Mesenchymal stem cell (in vitro differentiated cells and primary cell): Measurements from ENCODE around the gene CLHC1.
A peak's percentile ranks its signal among the peaks of the same experiment; 100 is the strongest.
"Not testable (repeated sequence)": the region's sequence is repeated elsewhere in the genome, so short reads cannot be mapped to it uniquely, and the experiment has no call there.

ENCODE experiments used
- DNase-seq: peaks from one replicate; pipeline ENCODE4 v3.0.0-alpha.2; 2013
- H2AFZ ChIP-seq: one replicate; pipeline ENCODE4 v1.6.1; 2013; ENCODE audit warnings: low read depth, mild to moderate bottlenecking, control low read depth, inconsistent platforms, low read length, moderate library complexity
- H2AK5ac ChIP-seq: 2 replicates; pipeline ENCODE4 v1.6.1; 2013; ENCODE audit warnings: low read length, moderate library complexity, mild to moderate bottlenecking, inconsistent platforms; ENCODE audit not compliant: severe bottlenecking
- H2BK120ac ChIP-seq: one replicate; pipeline ENCODE4 v1.6.1; 2013; ENCODE audit warnings: low read depth, mild to moderate bottlenecking, inconsistent platforms, low read length, moderate library complexity
- H2BK12ac ChIP-seq, 2 experiments: one replicate each; pipeline ENCODE4 v1.6.1; 2013; ENCODE audit warnings: inconsistent platforms in 2 of 2, low read length in 2 of 2, mild to moderate bottlenecking in 2 of 2, moderate library complexity in 2 of 2, control low read depth in 1 of 2
- H2BK15ac ChIP-seq: one replicate; pipeline ENCODE4 v1.6.1; 2013; ENCODE audit warnings: mild to moderate bottlenecking, low read depth, inconsistent platforms; ENCODE audit not compliant: poor library complexity, severe bottlenecking
- H2BK5ac ChIP-seq: 2 replicates; pipeline ENCODE4 v1.6.1; 2013; ENCODE audit warnings: low read depth, mild to moderate bottlenecking, low read length, control low read depth, inconsistent platforms; ENCODE audit not compliant: poor library complexity, severe bottlenecking
- H3K14ac ChIP-seq, 2 experiments: one replicate each; pipeline ENCODE4 v1.6.1; 2013; ENCODE audit warnings: inconsistent platforms in 2 of 2, low read length in 2 of 2, control low read depth in 1 of 2, mild to moderate bottlenecking in 1 of 2, moderate library complexity in 1 of 2
- H3K18ac ChIP-seq, 2 experiments: one replicate each; pipeline ENCODE4 v1.6.1; 2013; ENCODE audit warnings: inconsistent platforms in 2 of 2, low read length in 2 of 2, control low read depth in 1 of 2, low read depth in 1 of 2, mild to moderate bottlenecking in 1 of 2
- H3K23ac ChIP-seq, 2 experiments: one replicate each; pipeline ENCODE4 v1.6.1; 2013; ENCODE audit warnings: inconsistent platforms in 2 of 2, low read length in 2 of 2, mild to moderate bottlenecking in 2 of 2, moderate library complexity in 2 of 2, control low read depth in 1 of 2
- H3K27ac ChIP-seq: 2 replicates; pipeline ENCODE4 v1.5.1; 2013; ENCODE audit warnings: mild to moderate bottlenecking, moderate library complexity, low read length, control low read depth, inconsistent platforms; ENCODE audit not compliant: poor library complexity, severe bottlenecking
- H3K27me3 ChIP-seq, 2 experiments: 2 replicates each; pipeline versions ENCODE4 v1.6.1 to v1.7.0; 2013; ENCODE audit warnings: low read length in 2 of 2, mild to moderate bottlenecking in 2 of 2, moderate library complexity in 2 of 2, control low read depth in 1 of 2, inconsistent platforms in 1 of 2; ENCODE audit not compliant: control insufficient read depth in 1 of 2, insufficient read depth in 1 of 2
- H3K36me3 ChIP-seq, 2 experiments: 2 replicates each; pipeline versions ENCODE4 v1.6.1 to v1.7.0; 2013; ENCODE audit warnings: low read length in 2 of 2, control low read depth in 1 of 2, inconsistent platforms in 1 of 2, low read depth in 1 of 2, mild to moderate bottlenecking in 1 of 2; ENCODE audit not compliant: insufficient read depth in 2 of 2, control insufficient read depth in 1 of 2
- H3K4ac ChIP-seq, 2 experiments: one replicate each; pipeline ENCODE4 v1.6.1; 2013; ENCODE audit warnings: inconsistent platforms in 2 of 2, low read length in 2 of 2, mild to moderate bottlenecking in 2 of 2, moderate library complexity in 2 of 2, control low read depth in 1 of 2, low read depth in 1 of 2
- H3K4me1 ChIP-seq: 2 replicates; pipeline ENCODE4 v1.6.1; 2013; ENCODE audit warnings: low read depth, low read length, control low read depth; ENCODE audit not compliant: control insufficient read depth, insufficient read depth
- H3K4me2 ChIP-seq: 2 replicates; pipeline ENCODE4 v1.6.1; 2013; ENCODE audit warnings: low read length, mild to moderate bottlenecking, inconsistent platforms; ENCODE audit not compliant: poor library complexity, severe bottlenecking
- H3K4me3 ChIP-seq, 2 experiments: 2 replicates each; pipeline versions ENCODE4 v1.5.1 to v1.7.0; 2013; ENCODE audit warnings: low read length in 2 of 2, mild to moderate bottlenecking in 2 of 2, control low read depth in 1 of 2, low read depth in 1 of 2; ENCODE audit not compliant: insufficient read depth in 1 of 2
- H3K79me1 ChIP-seq: replicated peaks from 2 replicates; pipeline ENCODE4 v1.6.1; 2013; ENCODE audit warnings: mild to moderate bottlenecking, control low read depth, low read length, inconsistent platforms; ENCODE audit not compliant: poor library complexity, severe bottlenecking
- H3K9ac ChIP-seq: 2 replicates; pipeline ENCODE4 v1.7.0; 2013; ENCODE audit warnings: mild to moderate bottlenecking, low read length, moderate library complexity
- H3K9me3 ChIP-seq: 2 replicates; pipeline ENCODE4 v1.7.0; 2013; ENCODE audit warnings: mild to moderate bottlenecking, low read length; ENCODE audit not compliant: control insufficient read depth
- H4K8ac ChIP-seq: one replicate; pipeline ENCODE4 v1.6.1; 2013; ENCODE audit warnings: inconsistent platforms, mild to moderate bottlenecking, low read length, moderate library complexity
- H4K91ac ChIP-seq: one replicate; pipeline ENCODE4 v1.6.1; 2013; ENCODE audit warnings: mild to moderate bottlenecking, low read length, inconsistent platforms
- WGBS: methylation state at CpG from one replicate; pipeline ENCODE4 v1.1.7; 2013; ENCODE audit warnings: mixed read lengths; 5-methylcytosine and 5-hydroxymethylcytosine counted together

Gene CLHC1

GRCh38 chr2:55228226-55228563 lies 3.9 kb downstream of the CLHC1 start:
- Histone ChIP-seq H3K27me3 (no peaks in the 10 kb centered on the region), H2AFZ (no peak overlapping the region), H3K9me3 (no peaks in the 10 kb centered on the region), H3K4me2 (no peak overlapping the region), H3K23ac (no peak overlapping the region), H2BK15ac (peak overlapping the region; percentile 48), H3K4me1 (peaks cover 5% of the 10 kb centered on the region), H3K4me3 (no peak overlapping the region), H2BK12ac (peak overlapping the region in 1 of 2 experiments; percentile 92), H3K79me1 (peaks cover 29% of the 10 kb centered on the region), H3K14ac (no peak overlapping the region), H3K18ac (peak overlapping the region; percentile 28 to 77), H4K8ac (peak overlapping the region; percentile 37), H3K36me3 (peaks cover 9 to 26% of the 10 kb centered on the region in 2 experiments), H3K27ac (no peak overlapping the region), H3K9ac (no peak overlapping the region), H3K4ac (peak overlapping the region in 1 of 2 experiments; percentile 91), H2AK5ac (no peak overlapping the region), H2BK120ac (no peak overlapping the region), H4K91ac (peak overlapping the region; percentile 80), H2BK5ac (no peak overlapping the region)
- DNase-seq = no peak

- Histone ChIP-seq H2BK120ac (peak overlapping the region; percentile 73), H3K18ac (peak overlapping the region in 1 of 2 experiments; percentile 79), H3K79me1 (peaks cover 29% of the 10 kb centered on the region), H3K36me3 (peaks cover 8 to 26% of the 10 kb centered on the region in 2 experiments), H4K8ac (peak overlapping the region; percentile 12), H3K4ac (peak overlapping the region in 1 of 2 experiments; percentile 51)
- not testable (repeated sequence) for H3K4me3 ChIP-seq, H2BK15ac ChIP-seq, H2BK5ac ChIP-seq, H3K27me3 ChIP-seq, H3K14ac ChIP-seq, H3K23ac ChIP-seq, H3K9ac ChIP-seq, H2AK5ac ChIP-seq, H4K91ac ChIP-seq, H2AFZ ChIP-seq, H3K4me2 ChIP-seq, H2BK12ac ChIP-seq, H3K9me3 ChIP-seq, H3K27ac ChIP-seq, H3K4me1 ChIP-seq
- DNase-seq = peak; percentile 89
- WGBS = 71% methylated on average over 4 of the region's 7 CpGs
Measured at GRCh38 chr2:55227437-55228225, 4.5 kb downstream of the CLHC1 start.

- no peak overlapping the region for H2BK120ac ChIP-seq
- no peak overlapping the region for H2BK5ac ChIP-seq
- H3K18ac ChIP-seq = no peak overlapping the region
- peaks cover 8 to 26% of the 10 kb centered on the region in 2 experiments for H3K36me3 ChIP-seq
- peak overlapping the region; percentile 23 for H4K91ac ChIP-seq
- no peak overlapping the region for H2AFZ ChIP-seq
- H3K4me2 ChIP-seq = no peak overlapping the region
- H3K9me3 ChIP-seq = no peaks in the 10 kb centered on the region
- H2AK5ac ChIP-seq = no peak overlapping the region
- H2BK15ac ChIP-seq = no peak overlapping the region
- peaks cover 29% of the 10 kb centered on the region for H3K79me1 ChIP-seq
- no peak overlapping the region for H3K14ac ChIP-seq
- H3K23ac ChIP-seq = no peak overlapping the region
- H3K4me1 ChIP-seq = peaks cover 3% of the 10 kb centered on the region
- H4K8ac ChIP-seq = no peak overlapping the region
- H3K4me3 ChIP-seq = no peak overlapping the region
- no peak overlapping the region for H2BK12ac ChIP-seq
- no peak overlapping the region for H3K9ac ChIP-seq
- H3K27ac ChIP-seq = no peak overlapping the region
- DNase-seq = no peak
- H3K27me3 ChIP-seq = no peaks in the 10 kb centered on the region
- WGBS = 90% methylated on average over 18 of the region's 19 CpGs
- H3K4ac ChIP-seq = no peak overlapping the region
Measured at GRCh38 chr2:55225481-55226020, 6.5 kb downstream of the CLHC1 start.

- H3K79me1 ChIP-seq = peaks cover 24% of the 10 kb centered on the region
- no peak overlapping the region for H3K27ac ChIP-seq
- H2BK15ac ChIP-seq = no peak overlapping the region
- no peak for DNase-seq
- H2BK5ac ChIP-seq = no peak overlapping the region
- no peak overlapping the region for H2AFZ ChIP-seq
- H3K27me3 ChIP-seq = no peaks in the 10 kb centered on the region
- 82% methylated on average over 19 of the region's 19 CpGs for WGBS
- no peak overlapping the region for H3K18ac ChIP-seq
- H3K4me2 ChIP-seq = no peak overlapping the region
- H3K4me1 ChIP-seq = peaks cover 3% of the 10 kb centered on the region
- no peak overlapping the region for H3K9ac ChIP-seq
- H2AK5ac ChIP-seq = no peak overlapping the region
- no peak overlapping the region for H3K23ac ChIP-seq
- peak overlapping the region; percentile 35 to 60 for H3K4ac ChIP-seq
- no peak overlapping the region for H3K14ac ChIP-seq
- peaks cover 8 to 26% of the 10 kb centered on the region in 2 experiments for H3K36me3 ChIP-seq
- H3K4me3 ChIP-seq = no peak overlapping the region
- H3K9me3 ChIP-seq = no peaks in the 10 kb centered on the region
- no peak overlapping the region for H4K8ac ChIP-seq
- no peak overlapping the region for H2BK120ac ChIP-seq
- peak overlapping the region in 1 of 2 experiments; percentile 89 for H2BK12ac ChIP-seq
- H4K91ac ChIP-seq = peak overlapping the region; percentile 25
Measured at GRCh38 chr2:55224761-55225261, 7.3 kb downstream of the CLHC1 start.
